LNCAP (cell line): ENCODE results near the gene PRSS2.
A peak's percentile ranks its signal among the peaks of the same experiment; 100 is the strongest.

Experiments
- TF ChIP-seq, protein P1 (sequence below): fragments of 450-650 bp; IDR thresholded peaks from 2 replicates; pipeline ENCODE4 v1.5.1; 2017; ENCODE audit warnings: mild to moderate bottlenecking

PRSS2 gene

DNA sequence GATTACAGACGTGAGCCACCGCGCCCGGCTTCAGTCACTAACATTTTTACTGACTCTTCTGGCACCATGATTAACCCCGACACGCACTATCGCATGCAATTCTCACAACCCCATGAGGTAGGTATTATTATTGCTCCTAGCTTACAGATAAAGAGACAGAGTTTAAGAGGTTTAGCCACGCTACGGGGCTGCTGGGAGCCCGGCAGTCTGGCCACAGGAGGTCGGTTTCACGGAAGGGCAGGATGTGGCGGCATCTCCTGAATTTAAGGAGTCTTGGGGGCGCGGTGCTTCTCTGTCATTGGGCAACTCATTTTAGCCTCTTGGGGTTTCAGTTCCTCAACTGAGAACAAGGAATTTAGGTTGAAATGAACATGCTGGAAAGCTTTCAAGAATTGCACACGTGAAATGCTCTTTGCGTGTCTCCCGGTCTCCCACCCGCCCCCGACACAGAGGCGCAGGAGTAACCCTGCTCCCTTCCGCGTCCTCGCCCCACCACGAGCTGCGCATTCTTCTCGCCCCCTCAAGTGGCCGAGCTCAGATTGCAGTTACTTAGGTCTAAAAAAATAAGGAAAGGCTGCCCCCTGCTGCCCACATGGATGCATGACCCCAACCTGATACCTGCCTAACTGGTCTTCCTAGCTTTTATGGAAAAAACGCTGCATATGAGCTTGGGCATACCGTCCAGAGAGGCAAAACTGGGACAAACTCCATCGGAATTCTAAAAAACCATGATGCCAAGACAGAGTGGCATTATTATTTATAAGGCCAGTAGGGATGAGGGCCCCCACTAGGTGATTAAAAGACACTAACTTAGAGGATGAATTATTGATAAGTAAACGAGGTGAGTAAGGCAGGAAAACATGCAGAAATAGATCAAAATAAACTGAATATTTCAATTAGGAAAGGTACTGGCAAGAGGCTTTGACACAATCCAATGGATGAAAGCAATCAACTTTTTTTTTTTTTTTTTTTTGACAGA is 12.4 kb downstream of the PRSS2 start:
- TF ChIP-seq, protein P1, sequence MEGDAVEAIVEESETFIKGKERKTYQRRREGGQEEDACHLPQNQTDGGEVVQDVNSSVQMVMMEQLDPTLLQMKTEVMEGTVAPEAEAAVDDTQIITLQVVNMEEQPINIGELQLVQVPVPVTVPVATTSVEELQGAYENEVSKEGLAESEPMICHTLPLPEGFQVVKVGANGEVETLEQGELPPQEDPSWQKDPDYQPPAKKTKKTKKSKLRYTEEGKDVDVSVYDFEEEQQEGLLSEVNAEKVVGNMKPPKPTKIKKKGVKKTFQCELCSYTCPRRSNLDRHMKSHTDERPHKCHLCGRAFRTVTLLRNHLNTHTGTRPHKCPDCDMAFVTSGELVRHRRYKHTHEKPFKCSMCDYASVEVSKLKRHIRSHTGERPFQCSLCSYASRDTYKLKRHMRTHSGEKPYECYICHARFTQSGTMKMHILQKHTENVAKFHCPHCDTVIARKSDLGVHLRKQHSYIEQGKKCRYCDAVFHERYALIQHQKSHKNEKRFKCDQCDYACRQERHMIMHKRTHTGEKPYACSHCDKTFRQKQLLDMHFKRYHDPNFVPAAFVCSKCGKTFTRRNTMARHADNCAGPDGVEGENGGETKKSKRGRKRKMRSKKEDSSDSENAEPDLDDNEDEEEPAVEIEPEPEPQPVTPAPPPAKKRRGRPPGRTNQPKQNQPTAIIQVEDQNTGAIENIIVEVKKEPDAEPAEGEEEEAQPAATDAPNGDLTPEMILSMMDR = peak; percentile 91

- TF ChIP-seq, protein P1 = no peak
These were observed 13.3 kb downstream of the PRSS2 start for GRCh38 chr7:142784096-142784495.

DNA sequence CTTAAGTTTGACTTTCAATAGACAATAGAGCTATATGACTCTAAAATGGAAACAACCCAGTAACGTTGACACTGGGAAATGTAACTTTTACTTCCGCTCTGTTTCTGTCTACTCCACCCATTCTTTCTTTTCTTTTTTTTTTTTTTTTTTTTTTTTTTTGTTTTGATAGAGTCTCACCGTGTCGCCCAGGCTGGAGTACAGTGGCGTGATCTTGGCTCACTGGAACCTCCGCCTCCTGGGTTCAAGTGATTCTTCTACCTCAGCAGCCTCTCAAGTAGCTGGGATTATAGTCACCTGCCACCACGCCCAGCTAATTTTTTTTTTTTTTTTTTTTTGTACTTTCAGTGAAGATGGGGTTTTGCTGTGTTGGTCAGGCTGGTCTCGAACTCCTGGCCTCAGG is 13.9 kb downstream of the PRSS2 start:
- TF ChIP-seq, protein P1 = no peak

- TF ChIP-seq, protein P1 = no peak
These were observed 15.1 kb downstream of the PRSS2 start for GRCh38 chr7:142785841-142786250.

- TF ChIP-seq, protein P1 = no peak
These were observed 16.4 kb downstream of the PRSS2 start for GRCh38 chr7:142787034-142787768.

GRCh38 chr7:142787783-142788182 is 17.0 kb downstream of the PRSS2 start:
- TF ChIP-seq, protein P1 = no peak

DNA sequence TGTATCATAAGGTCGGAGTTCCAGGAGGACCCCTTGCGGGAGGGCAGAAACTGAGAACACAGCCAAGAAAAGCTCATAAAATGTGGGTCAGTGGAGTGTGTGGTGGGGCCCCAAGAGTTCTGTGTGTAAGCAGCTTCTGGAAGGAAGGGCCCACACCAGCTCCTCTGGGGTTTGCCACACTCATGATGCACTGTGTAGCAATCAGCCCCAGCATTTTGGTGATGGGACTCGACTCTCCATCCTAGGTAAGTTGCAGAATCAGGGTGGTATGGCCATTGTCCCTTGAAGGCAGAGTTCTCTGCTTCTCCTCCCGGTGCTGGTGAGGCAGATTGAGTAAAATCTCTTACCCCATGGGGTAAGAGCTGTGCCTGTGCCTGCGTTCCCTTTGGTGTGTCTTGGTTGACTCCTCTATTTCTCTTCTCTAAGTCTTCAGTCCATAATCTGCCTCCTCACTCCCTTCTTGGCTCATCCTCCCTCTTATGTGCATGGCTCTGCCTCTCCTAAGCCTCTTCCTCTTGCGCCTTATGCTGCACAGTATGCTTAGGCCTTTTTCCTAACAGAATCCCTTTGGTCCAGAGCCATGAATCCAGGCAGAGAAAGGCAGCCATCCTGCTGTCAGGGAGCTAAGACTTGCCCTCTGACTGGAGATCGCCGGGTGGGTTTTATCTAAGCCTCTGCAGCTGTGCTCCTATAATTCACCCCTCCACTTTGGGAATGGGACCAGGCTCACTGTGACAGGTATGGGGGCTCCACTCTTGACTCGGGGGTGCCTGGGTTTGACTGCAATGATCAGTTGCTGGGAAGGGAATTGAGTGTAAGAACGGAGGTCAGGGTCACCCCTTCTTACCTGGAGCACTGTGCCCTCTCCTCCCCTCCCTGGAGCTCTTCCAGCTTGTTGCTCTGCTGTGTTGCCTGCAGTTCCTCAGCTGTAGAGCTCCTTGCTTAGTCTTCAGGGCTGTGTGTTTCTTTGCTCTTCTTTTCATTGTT is 17.8 kb downstream of the PRSS2 start:
- TF ChIP-seq, protein P1 = no peak
